ENCODE measurements around the gene DNM3. TPM values are rescaled to one million over a fixed set of nuclear protein-coding genes. Genes with fewer than 3 reads are reported as not detected.

DNM3 gene
- total and polyA plus RNA-seq, 4 donors = 2.6 to 16.2 (median 5.1) TPM; not detected in 1

DNA sequence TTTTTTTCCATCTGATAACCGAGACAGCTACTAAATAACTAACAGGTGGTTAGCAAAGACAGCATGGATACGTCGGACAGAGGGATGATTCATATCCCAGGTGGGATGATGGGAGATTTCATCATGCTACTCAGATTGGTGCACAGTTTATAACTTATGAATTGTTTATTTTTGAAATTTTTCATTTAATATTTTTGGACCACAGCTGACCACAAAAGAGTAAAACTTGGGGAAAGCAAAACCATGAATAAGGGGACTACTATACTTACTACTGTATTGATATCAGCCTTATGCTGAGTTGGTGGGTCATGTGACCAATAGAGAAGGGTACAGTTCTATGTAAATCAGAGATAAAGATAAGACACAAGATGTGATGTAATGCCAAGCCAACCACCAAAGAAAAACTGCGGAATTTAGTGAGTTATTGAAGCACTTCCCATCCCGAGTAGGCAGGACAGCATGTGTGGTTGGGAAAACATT lies 331.1 kb downstream of the DNM3 start:
- WGBS, 2 donors = 94% methylated on average over 5 of the region's 5 CpGs
- no peaks in the 10 kb centered on the region for H3K9me3 ChIP-seq (ENCODE audit: control insufficient read depth, low read length)
- intact Hi-C loops (cut with DNase I) = no loop called here
- no peaks in the 10 kb centered on the region for H3K27me3 ChIP-seq (ENCODE audit: control insufficient read depth in 1 of 2, insufficient read depth in 2 of 2, low read length in 1 of 2)
- no peaks in the 10 kb centered on the region for H3K4me1 ChIP-seq (ENCODE audit: control insufficient read depth in 1 of 2, insufficient read depth in 2 of 2, low read length in 2 of 2)
- no peak overlapping the region for H3K27ac ChIP-seq (ENCODE audit: low read depth in 1 of 2, low read length in 2 of 2)
- no peak overlapping the region for H3K4me3 ChIP-seq (ENCODE audit: low read length in 2 of 2)
- ATAC-seq (ENCODE audit: low FRiP score) = no peak
- no peak for DNase-seq
- no peaks in the 10 kb centered on the region for H3K36me3 ChIP-seq (ENCODE audit: control insufficient read depth in 1 of 2, insufficient read depth in 2 of 2, low read length in 1 of 2)

DNA sequence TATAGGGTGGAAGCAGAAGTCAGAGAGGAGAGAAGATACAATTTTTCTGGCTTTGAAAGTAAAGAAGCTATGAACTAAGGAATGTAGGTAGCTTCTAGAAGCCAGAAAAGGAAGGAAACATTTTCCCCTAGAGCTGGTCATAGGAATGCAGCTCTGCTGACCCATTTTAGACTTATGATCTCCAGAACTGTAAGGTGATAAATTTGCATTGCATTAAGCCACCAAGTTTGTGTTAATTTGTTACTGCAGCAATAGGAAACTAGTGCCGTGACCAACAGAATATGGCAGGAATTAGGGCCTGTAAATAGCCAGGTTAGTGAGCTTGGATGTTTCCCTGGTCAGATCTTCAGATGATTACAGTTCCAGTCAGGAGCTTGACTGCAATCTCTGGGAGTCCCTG lies 334.9 kb downstream of the DNM3 start:
- H3K9me3 ChIP-seq (ENCODE audit: control insufficient read depth, low read length) = no peaks in the 10 kb centered on the region
- H3K4me1 ChIP-seq (ENCODE audit: control insufficient read depth in 1 of 2, insufficient read depth in 2 of 2, low read length in 2 of 2) = no peaks in the 10 kb centered on the region
- WGBS, 2 donors = 97 to 100% methylated on average over 1 of the region's 1 CpG
- intact Hi-C loops (cut with DNase I) = no loop called here
- DNase-seq (no peak), ATAC-seq (ENCODE audit: low FRiP score) (no peak)
- no peak overlapping the region for H3K27ac ChIP-seq (ENCODE audit: low read depth in 1 of 2, low read length in 2 of 2)
- H3K4me3 ChIP-seq (ENCODE audit: low read length in 2 of 2) = no peak overlapping the region
- H3K36me3 ChIP-seq (ENCODE audit: control insufficient read depth in 1 of 2, insufficient read depth in 2 of 2, low read length in 1 of 2) = no peaks in the 10 kb centered on the region
- no peaks in the 10 kb centered on the region for H3K27me3 ChIP-seq (ENCODE audit: control insufficient read depth in 1 of 2, insufficient read depth in 2 of 2, low read length in 1 of 2)

DNA sequence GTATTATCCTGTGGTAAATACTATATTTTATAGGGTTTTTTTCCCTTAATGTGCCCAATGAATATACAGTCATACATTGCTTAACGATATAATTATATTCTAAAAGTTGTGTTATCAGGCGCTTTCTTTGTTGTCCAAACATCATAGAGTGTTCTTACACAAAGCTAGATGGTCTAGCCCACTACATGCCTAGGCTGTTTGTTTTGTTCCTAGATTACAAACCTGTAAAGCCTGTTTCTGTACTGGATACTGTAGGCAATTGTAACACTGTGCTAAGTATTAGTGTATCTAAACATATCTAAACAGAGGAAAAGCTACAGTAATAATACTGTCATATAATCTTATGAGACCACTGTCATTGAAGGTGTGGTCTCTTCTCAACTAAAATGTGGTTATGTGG lies 336.6 kb downstream of the DNM3 start:
- ATAC-seq (ENCODE audit: low FRiP score) = no peak
- no peak overlapping the region for H3K27ac ChIP-seq (ENCODE audit: low read depth in 1 of 2, low read length in 2 of 2)
- intact Hi-C loops (cut with DNase I) = no loop called here

GRCh38 chr1:172178886-172179285 lies 337.6 kb downstream of the DNM3 start:
- intact Hi-C loops (cut with DNase I) = no loop called here
- no peak for ATAC-seq (ENCODE audit: low FRiP score)

More for the DNA sequence above, 336.6 kb downstream of the DNM3 start:
- H3K4me1 ChIP-seq (ENCODE audit: control insufficient read depth in 1 of 2, insufficient read depth in 2 of 2, low read length in 2 of 2) = peaks cover 0 to 3% of the 10 kb centered on the region in 2 donors
- no peaks in the 10 kb centered on the region for H3K9me3 ChIP-seq (ENCODE audit: control insufficient read depth, low read length)
- no peaks in the 10 kb centered on the region for H3K27me3 ChIP-seq (ENCODE audit: control insufficient read depth in 1 of 2, insufficient read depth in 2 of 2, low read length in 1 of 2)
- whole genome bisulfite sequencing, 2 donors = 96% methylated on average over 2 of the region's 2 CpGs
- no peak overlapping the region for H3K4me3 ChIP-seq (ENCODE audit: low read length in 2 of 2)
- no peak for DNase-seq
- no peaks in the 10 kb centered on the region for H3K36me3 ChIP-seq (ENCODE audit: control insufficient read depth in 1 of 2, insufficient read depth in 2 of 2, low read length in 1 of 2)

DNA sequence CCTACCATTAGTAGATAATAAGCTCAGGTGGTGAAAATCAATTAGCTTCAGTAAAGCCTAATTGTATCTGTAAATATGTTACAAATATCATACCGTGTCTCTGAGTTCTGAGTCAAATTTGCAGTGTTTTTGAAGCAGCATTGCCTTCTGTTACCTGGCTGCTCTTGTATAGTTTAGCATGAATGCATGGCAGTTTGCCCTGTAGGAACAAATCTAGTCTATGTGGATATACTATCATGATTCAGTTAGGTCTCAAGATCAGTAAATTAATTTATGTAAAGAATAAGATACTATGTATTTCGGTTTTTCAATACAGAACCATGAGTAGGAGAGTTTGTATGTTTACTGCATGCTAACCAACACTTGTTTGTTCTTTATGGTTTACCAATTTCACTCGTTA lies 338.6 kb downstream of the DNM3 start:
- WGBS, 2 donors = 79% methylated on average over 3 of the region's 3 CpGs
- Histone ChIP-seq H3K27ac (ENCODE audit: low read depth in 1 of 2, low read length in 2 of 2) (no peak overlapping the region), H3K4me1 (ENCODE audit: control insufficient read depth in 1 of 2, insufficient read depth in 2 of 2, low read length in 2 of 2) (peaks cover 0 to 3% of the 10 kb centered on the region in 2 donors), H3K27me3 (ENCODE audit: control insufficient read depth in 1 of 2, insufficient read depth in 2 of 2, low read length in 1 of 2) (no peaks in the 10 kb centered on the region), H3K9me3 (ENCODE audit: control insufficient read depth, low read length) (no peaks in the 10 kb centered on the region), H3K36me3 (ENCODE audit: control insufficient read depth in 1 of 2, insufficient read depth in 2 of 2, low read length in 1 of 2) (no peaks in the 10 kb centered on the region), H3K4me3 (ENCODE audit: low read length in 2 of 2) (no peak overlapping the region)
- ATAC-seq (ENCODE audit: low FRiP score) (no peak), DNase-seq (no peak)
- intact Hi-C loops (cut with DNase I) = loop anchor here (2.0 to 5.0 kb wide), 3 partner anchors 33 to 219 kb away; no protein-coding TSS in a partner anchor

More at GRCh38 chr1:172178886-172179285, 337.6 kb downstream of the DNM3 start:
- no peak for DNase-seq
- no peak overlapping the region for H3K4me3 ChIP-seq (ENCODE audit: low read length in 2 of 2)
- H3K9me3 ChIP-seq (ENCODE audit: control insufficient read depth, low read length) = no peaks in the 10 kb centered on the region
- H3K27me3 ChIP-seq (ENCODE audit: control insufficient read depth in 1 of 2, insufficient read depth in 2 of 2, low read length in 1 of 2) = no peaks in the 10 kb centered on the region
- H3K27ac ChIP-seq (ENCODE audit: low read depth in 1 of 2, low read length in 2 of 2) = no peak overlapping the region
- no peaks in the 10 kb centered on the region for H3K36me3 ChIP-seq (ENCODE audit: control insufficient read depth in 1 of 2, insufficient read depth in 2 of 2, low read length in 1 of 2)
- peaks cover 0 to 3% of the 10 kb centered on the region in 2 donors for H3K4me1 ChIP-seq (ENCODE audit: control insufficient read depth in 1 of 2, insufficient read depth in 2 of 2, low read length in 2 of 2)
- WGBS, 2 donors = 96% methylated on average over 2 of the region's 2 CpGs

DNA sequence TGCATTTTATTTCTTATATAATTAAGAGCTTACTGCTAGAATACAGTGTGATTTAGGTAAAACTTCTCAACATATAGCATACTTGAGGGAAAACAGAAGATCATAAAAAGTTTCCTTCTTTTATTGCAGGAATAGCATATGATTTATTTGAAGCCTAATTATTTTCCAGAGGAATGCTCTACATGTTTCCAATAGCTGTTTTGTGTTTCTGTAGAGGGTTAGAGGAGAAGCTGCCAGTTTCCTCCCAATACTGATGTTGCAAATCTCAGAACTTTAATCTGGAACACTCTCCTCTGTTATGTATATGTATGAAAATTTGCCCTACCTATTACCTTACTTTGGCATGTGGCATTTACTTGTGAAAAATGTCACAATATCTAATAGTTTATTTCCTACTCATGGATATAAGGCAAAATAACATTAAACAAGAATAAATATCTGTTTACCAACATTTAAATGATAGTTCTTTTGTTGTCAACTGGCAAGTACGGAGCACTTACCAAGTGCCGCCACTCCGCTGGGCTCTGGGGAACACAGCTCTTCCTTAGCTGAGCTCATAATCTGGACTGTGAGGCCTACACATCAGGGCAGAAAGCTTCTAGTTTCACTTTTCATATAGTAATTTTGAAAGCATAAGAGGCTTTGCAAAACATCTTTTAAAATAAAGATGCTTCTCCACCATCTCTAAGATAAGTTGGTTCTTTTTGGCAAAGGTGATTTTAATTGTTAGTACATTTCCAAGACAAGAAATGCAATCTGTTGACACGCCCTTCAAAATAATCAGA lies 339.4 kb downstream of the DNM3 start:
- Histone ChIP-seq H3K27me3 (ENCODE audit: control insufficient read depth in 1 of 2, insufficient read depth in 2 of 2, low read length in 1 of 2) (no peaks in the 10 kb centered on the region), H3K9me3 (ENCODE audit: control insufficient read depth, low read length) (no peaks in the 10 kb centered on the region), H3K4me3 (ENCODE audit: low read length in 2 of 2) (peak overlapping the region; percentile 14 to 59), H3K27ac (ENCODE audit: low read depth in 1 of 2, low read length in 2 of 2) (peak overlapping the region; percentile 63 to 93), H3K4me1 (ENCODE audit: control insufficient read depth in 1 of 2, insufficient read depth in 2 of 2, low read length in 2 of 2) (peaks cover 0 to 3% of the 10 kb centered on the region in 2 donors), H3K36me3 (ENCODE audit: control insufficient read depth in 1 of 2, insufficient read depth in 2 of 2, low read length in 1 of 2) (no peaks in the 10 kb centered on the region)
- WGBS, 2 donors = 6 to 7% methylated on average over 4 of the region's 4 CpGs
- intact Hi-C loops (cut with DNase I) = loop anchor here (2.0 to 5.0 kb wide), 3 partner anchors 33 to 218 kb away; no protein-coding TSS in a partner anchor
- peak; percentile 82 for ATAC-seq (ENCODE audit: low FRiP score)
- DNase-seq = peak; percentile 71 to 76

GRCh38 chr1:172184506-172185191 lies 343.4 kb downstream of the DNM3 start:
- ATAC-seq (ENCODE audit: low FRiP score) (no peak), DNase-seq (no peak)
- 95 to 96% methylated on average over 4 of the region's 4 CpGs for WGBS, 2 donors
- intact Hi-C loops (cut with DNase I) = loop anchor here (5.0 kb wide), 2 partner anchors 37 to 63 kb away; no protein-coding TSS in a partner anchor
- H3K4me1 ChIP-seq (ENCODE audit: control insufficient read depth in 1 of 2, insufficient read depth in 2 of 2, low read length in 2 of 2) = peaks cover 0 to 3% of the 10 kb centered on the region in 2 donors
- H3K27me3 ChIP-seq (ENCODE audit: control insufficient read depth in 1 of 2, insufficient read depth in 2 of 2, low read length in 1 of 2) = no peaks in the 10 kb centered on the region
- no peak overlapping the region for H3K27ac ChIP-seq (ENCODE audit: low read depth in 1 of 2, low read length in 2 of 2)
- no peak overlapping the region for H3K4me3 ChIP-seq (ENCODE audit: low read length in 2 of 2)
- no peaks in the 10 kb centered on the region for H3K36me3 ChIP-seq (ENCODE audit: control insufficient read depth in 1 of 2, insufficient read depth in 2 of 2, low read length in 1 of 2)
- H3K9me3 ChIP-seq (ENCODE audit: control insufficient read depth, low read length) = no peaks in the 10 kb centered on the region

- Histone ChIP-seq H3K27ac (ENCODE audit: low read depth in 1 of 2, low read length in 2 of 2) (no peak overlapping the region), H3K4me1 (ENCODE audit: control insufficient read depth in 1 of 2, insufficient read depth in 2 of 2, low read length in 2 of 2) (peaks cover 0 to 3% of the 10 kb centered on the region in 2 donors), H3K4me3 (ENCODE audit: low read length in 2 of 2) (no peak overlapping the region), H3K9me3 (ENCODE audit: control insufficient read depth, low read length) (no peaks in the 10 kb centered on the region), H3K27me3 (ENCODE audit: control insufficient read depth in 1 of 2, insufficient read depth in 2 of 2, low read length in 1 of 2) (no peaks in the 10 kb centered on the region), H3K36me3 (ENCODE audit: control insufficient read depth in 1 of 2, insufficient read depth in 2 of 2, low read length in 1 of 2) (no peaks in the 10 kb centered on the region)
- intact Hi-C loops (cut with DNase I) = loop anchor here in 1 of 2 donors (5.0 kb wide), 1 partner anchor 62 kb away; no protein-coding TSS in a partner anchor
- DNase-seq (no peak), ATAC-seq (ENCODE audit: low FRiP score) (no peak)
Measured at GRCh38 chr1:172185211-172185610, 343.9 kb downstream of the DNM3 start.
